Transverse colon (tissue), 4 donors: ENCODE data around the gene LANCL1. TPM values are rescaled to one million over a fixed set of nuclear protein-coding genes. Genes with fewer than 3 reads are reported as not detected.
A peak's percentile ranks its signal among the peaks of the same experiment; 100 is the strongest.

Experiments
- DNase-seq: peaks from one replicate; pipeline ENCODE4 v3.0.0-alpha.2; 2019
- H3K27ac ChIP-seq, 4 donors: fragments of 200-600 bp; sonication (generic); 2 replicates each; pipeline ENCODE4 v1.5.1; 2016 to 2018; ENCODE audit warnings: inconsistent platforms in 4 of 4
- H3K27me3 ChIP-seq: fragments of 200-600 bp; sonication (generic); 2 replicates; pipeline ENCODE4 v1.5.1; 2017; ENCODE audit warnings: inconsistent platforms
- H3K36me3 ChIP-seq, 4 donors: fragments of 200-600 bp; sonication (generic); 2 replicates each; pipeline ENCODE4 v1.5.1; 2017 to 2019; ENCODE audit warnings: inconsistent platforms in 4 of 4
- H3K4me1 ChIP-seq, 4 donors: fragments of 200-600 bp; sonication (generic); 2 replicates each; pipeline ENCODE4 v1.5.1; 2017 to 2020; ENCODE audit warnings: inconsistent platforms in 4 of 4
- H3K4me3 ChIP-seq, 4 donors: fragments of 200-600 bp; sonication (generic); 1 replicate in 1 of 4; 2 replicates in 3 of 4; pipeline versions ENCODE4 v1.5.1 to v1.6.1; 2017 to 2019; ENCODE audit warnings: inconsistent platforms in 4 of 4
- H3K9me3 ChIP-seq, 2 donors: fragments of 200-600 bp; sonication (generic); 2 replicates each; pipeline ENCODE4 v1.5.1; 2017 to 2019; ENCODE audit warnings: inconsistent platforms in 2 of 2
- EP300 ChIP-seq: sonication (generic); formaldehyde crosslinking; IDR thresholded peaks from one replicate; pipeline ENCODE4 v1.6.1; 2017; ENCODE audit warnings: antibody characterized with exemption, low read depth
- POLR2A ChIP-seq: fragments of 450-650 bp; IDR thresholded peaks from one replicate; pipeline ENCODE4 v1.6.1; 2016; ENCODE audit warnings: antibody characterized with exemption, mild to moderate bottlenecking, moderate library complexity
- POLR2AphosphoS5 ChIP-seq, 3 donors: sonication (generic); formaldehyde crosslinking; IDR thresholded peaks; one replicate each; pipeline ENCODE4 v1.6.1; 2016; ENCODE audit warnings: antibody characterized with exemption in 3 of 3
- WGBS, 2 donors: methylation state at CpG; one replicate each; pipeline ENCODE4 v1.1.5; 2018; ENCODE audit warnings: low coverage in 1 of 2; 5-methylcytosine and 5-hydroxymethylcytosine counted together
- in situ Hi-C, 4 donors: fragments of 200-750 bp; cut with MboI; loops; one replicate each; pipeline versions ENCODE4 v1.15.0 to v1.15.1; 2017; ENCODE audit warnings: low sequenced_read_pairs in 3 of 4, low pct_ligation_motif_present in 1 of 4, low pct_unique_long_range_greater_than_20kb in 1 of 4
- intact Hi-C: fragments of 100-400 bp; cut with DNase I; formaldehyde crosslinking; loops from one replicate; pipeline ENCODE4 v1.15.1; 2023; ENCODE audit warnings: low total_unique reads
- total RNA-seq, 4 donors: library from RNA; depleted of rRNA; stranded (reverse); fragments of >200 nt; gene quantifications; one replicate each; pipeline ENCODE4 v1.1.0, GENCODE V29; 2016
- TF ChIP-seq, protein P1 (sequence below), 5 experiments: fragments of 200-600 bp in 3 of 5; fragments of 450-650 bp in 2 of 5; sonication (generic) in 3 of 5; IDR thresholded peaks; 1 replicate in 2 of 5; 2 replicates in 3 of 5; pipeline ENCODE4 v1.5.1; 2016 to 2017; ENCODE audit warnings: antibody characterized with exemption in 5 of 5, inconsistent platforms in 3 of 5, mild to moderate bottlenecking in 2 of 5, moderate library complexity in 1 of 5

Gene LANCL1
- 10 to 100 TPM; 11.6 to 24.5 (median 17.4) TPM for total RNA-seq

DNA sequence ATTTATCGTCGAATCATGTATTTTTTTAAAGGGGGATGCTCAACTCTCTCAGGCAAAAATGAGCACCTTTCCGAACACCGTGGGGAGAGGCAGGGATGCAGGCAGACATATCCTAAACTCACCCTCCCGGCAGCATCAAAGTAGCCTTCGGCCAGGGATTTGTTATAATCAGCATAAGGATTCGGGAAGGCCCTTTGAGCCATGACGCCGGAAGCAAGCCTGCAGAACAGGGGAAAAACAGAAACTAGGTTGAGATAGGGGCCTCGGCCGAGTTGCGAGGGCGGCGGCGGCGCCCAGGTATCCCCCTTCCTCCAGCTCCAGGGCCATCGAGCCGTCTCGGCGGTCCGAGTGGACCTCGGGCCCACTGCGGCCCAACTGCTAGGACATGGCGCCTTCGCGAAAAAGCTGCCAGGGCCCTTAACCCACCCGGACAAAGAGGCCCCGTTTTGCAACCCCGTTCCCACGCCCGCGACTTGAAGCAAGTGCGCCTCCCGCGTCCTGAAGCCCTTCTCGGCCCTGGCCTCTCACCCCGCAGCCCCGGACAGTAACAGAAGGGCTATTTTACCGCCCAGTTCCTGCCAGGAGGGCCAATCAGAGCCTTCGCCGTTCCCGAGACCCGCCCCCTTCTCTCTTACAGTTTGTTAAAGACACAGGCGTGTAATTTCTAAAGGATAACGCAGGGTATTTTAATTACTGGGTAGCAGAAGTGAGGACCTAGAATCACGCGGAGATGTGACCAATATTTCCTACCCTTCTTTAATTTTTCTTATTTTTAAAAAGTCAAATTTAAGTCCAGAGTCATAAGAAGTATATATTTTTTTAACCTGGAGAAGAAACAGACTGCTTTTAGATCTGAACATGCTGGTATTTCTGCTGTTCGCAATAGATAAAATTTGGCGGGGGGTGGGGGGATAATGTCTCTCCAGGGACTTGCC lies at the start of gene LANCL1:
TSS of gene LANCL1 (minus strand) at position 566 of the 935 bp plus-strand sequence. CDS start at position 203, 363 bp downstream.
- TF ChIP-seq POLR2AphosphoS5 (IDR thresholded peaks at IDR 0.05) (peak; percentile 71 to 85 (median 74)), POLR2A (peak; percentile 63), EP300 (no peak)
- TF ChIP-seq, protein P1, sequence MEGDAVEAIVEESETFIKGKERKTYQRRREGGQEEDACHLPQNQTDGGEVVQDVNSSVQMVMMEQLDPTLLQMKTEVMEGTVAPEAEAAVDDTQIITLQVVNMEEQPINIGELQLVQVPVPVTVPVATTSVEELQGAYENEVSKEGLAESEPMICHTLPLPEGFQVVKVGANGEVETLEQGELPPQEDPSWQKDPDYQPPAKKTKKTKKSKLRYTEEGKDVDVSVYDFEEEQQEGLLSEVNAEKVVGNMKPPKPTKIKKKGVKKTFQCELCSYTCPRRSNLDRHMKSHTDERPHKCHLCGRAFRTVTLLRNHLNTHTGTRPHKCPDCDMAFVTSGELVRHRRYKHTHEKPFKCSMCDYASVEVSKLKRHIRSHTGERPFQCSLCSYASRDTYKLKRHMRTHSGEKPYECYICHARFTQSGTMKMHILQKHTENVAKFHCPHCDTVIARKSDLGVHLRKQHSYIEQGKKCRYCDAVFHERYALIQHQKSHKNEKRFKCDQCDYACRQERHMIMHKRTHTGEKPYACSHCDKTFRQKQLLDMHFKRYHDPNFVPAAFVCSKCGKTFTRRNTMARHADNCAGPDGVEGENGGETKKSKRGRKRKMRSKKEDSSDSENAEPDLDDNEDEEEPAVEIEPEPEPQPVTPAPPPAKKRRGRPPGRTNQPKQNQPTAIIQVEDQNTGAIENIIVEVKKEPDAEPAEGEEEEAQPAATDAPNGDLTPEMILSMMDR (IDR thresholded peaks at IDR 0.05) = no peak
- peaks cover 0 to 4% (median under 1%) of the 10 kb centered on the region in 4 donors for H3K36me3 ChIP-seq
- WGBS, 2 donors = 1 to 2% methylated on average over 13 to 48 of the region's 49 CpGs
- intact Hi-C loops (no loop called here), in situ Hi-C loops (no loop called here)
- H3K27me3 ChIP-seq = no peaks in the 10 kb centered on the region
- peaks cover 0 to 19% (median 12%) of the 10 kb centered on the region in 4 donors for H3K4me1 ChIP-seq
- H3K4me3 ChIP-seq = peak within 1 kb of the TSS; percentile 51 to 98 (median 85)
- no peaks in the 10 kb centered on the region for H3K9me3 ChIP-seq
- DNase-seq = peak; percentile 93
- H3K27ac ChIP-seq = peak within 1 kb of the TSS; percentile 80 to 88 (median 88)

- Histone ChIP-seq H3K9me3 (no peaks in the 10 kb centered on the region), H3K4me1 (no peaks in the 10 kb centered on the region), H3K27ac (no peak overlapping the region), H3K27me3 (no peaks in the 10 kb centered on the region), H3K4me3 (no peak overlapping the region), H3K36me3 (no peaks in the 10 kb centered on the region)
- TF ChIP-seq, protein P1 (IDR thresholded peaks at IDR 0.05) = no peak
- TF ChIP-seq EP300 = no peak
- no peak for TF ChIP-seq POLR2A
- TF ChIP-seq POLR2AphosphoS5 (IDR thresholded peaks at IDR 0.05) = no peak
- DNase-seq = no peak
- in situ Hi-C loops = no loop called here
- intact Hi-C loops = no loop called here
Measured at GRCh38 chr2:210524533-210524932, 48.0 kb upstream of the LANCL1 start.

DNA sequence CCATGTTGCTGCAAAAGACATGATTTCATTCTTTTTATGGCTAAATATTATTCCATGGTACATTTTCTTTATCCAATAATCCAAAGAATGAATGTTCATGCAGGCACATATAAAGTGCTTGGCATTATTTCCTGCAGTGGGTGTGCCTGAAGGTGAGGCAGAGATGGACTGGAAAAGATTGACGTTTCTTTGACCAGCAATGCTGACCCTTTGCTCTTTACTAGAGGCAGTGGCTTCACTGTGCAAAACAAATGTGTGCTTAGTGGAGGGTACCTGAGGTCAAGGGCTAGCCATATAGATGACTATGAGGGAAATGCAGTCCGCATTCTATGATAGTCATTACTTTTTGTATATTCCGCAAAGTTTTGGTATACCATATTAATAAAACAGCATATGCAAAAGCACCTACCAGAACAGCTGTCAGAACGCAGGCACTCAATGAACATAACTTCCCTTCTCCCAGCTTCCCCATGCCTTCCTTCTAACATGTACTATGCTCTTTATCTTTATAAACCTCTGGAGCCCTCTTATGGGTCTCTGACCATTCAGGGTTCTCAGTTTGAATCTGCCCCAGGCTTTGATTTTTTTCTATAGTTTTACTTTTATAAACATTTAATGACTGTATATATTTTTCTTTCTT lies 47.2 kb upstream of the LANCL1 start:
- in situ Hi-C loops = no loop called here
- 70 to 85% methylated on average over 4 of the region's 4 CpGs for WGBS, 2 donors

DNA sequence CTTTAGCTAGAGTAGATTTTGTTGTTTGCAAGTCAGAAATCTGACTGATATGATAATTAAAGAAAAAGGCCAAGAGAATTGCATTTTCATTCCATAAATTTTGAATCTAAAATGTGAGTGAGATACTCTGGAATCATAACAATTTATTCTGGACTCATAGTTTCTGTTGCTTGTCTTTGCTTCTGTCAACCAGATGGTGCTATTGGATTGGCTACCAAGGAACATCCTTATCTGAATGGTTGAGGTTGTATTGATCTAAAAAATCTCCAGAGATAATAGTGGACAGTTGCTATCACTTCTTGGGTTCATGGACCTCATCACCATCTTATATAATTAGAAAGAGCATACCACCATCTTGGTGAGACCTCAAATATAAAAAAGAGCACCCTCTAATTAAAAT lies 45.8 kb upstream of the LANCL1 start:
- Histone ChIP-seq H3K36me3 (no peaks in the 10 kb centered on the region), H3K4me3 (no peak overlapping the region), H3K27me3 (no peaks in the 10 kb centered on the region), H3K9me3 (no peaks in the 10 kb centered on the region), H3K27ac (no peak overlapping the region), H3K4me1 (no peaks in the 10 kb centered on the region)
- intact Hi-C loops (no loop called here), in situ Hi-C loops (no loop called here)
- no peak for DNase-seq
- no peak for TF ChIP-seq POLR2AphosphoS5 (IDR thresholded peaks at IDR 0.05)
- TF ChIP-seq, protein P1 (IDR thresholded peaks at IDR 0.05) = no peak
- no peak for TF ChIP-seq POLR2A
- TF ChIP-seq EP300 = no peak

More for the DNA sequence above, 47.2 kb upstream of the LANCL1 start:
- Histone ChIP-seq H3K27ac (no peak overlapping the region), H3K36me3 (no peaks in the 10 kb centered on the region), H3K27me3 (no peaks in the 10 kb centered on the region), H3K9me3 (no peaks in the 10 kb centered on the region), H3K4me3 (no peak overlapping the region), H3K4me1 (no peaks in the 10 kb centered on the region)
- intact Hi-C loops = no loop called here
- no peak for DNase-seq
- TF ChIP-seq, protein P1 (IDR thresholded peaks at IDR 0.05) = no peak
- TF ChIP-seq POLR2A (no peak), EP300 (no peak), POLR2AphosphoS5 (IDR thresholded peaks at IDR 0.05) (no peak)
